T-helper 2 cell (primary cell): ENCODE results near the gene CERS6.
"Not testable (repeated sequence)": the region's sequence is repeated elsewhere in the genome, so short reads cannot be mapped to it uniquely, and the experiment has no call there.

Experiments used
- DNase-seq, 5 experiments: peaks; one replicate each; pipeline versions ENCODE4 v3.0.0 to v3.0.0-alpha.2; 2012 to 2022

Gene CERS6

GRCh38 chr2:168787098-168787781 is 331.2 kb downstream of the CERS6 start:
- DNase-seq, result no peak

DNA sequence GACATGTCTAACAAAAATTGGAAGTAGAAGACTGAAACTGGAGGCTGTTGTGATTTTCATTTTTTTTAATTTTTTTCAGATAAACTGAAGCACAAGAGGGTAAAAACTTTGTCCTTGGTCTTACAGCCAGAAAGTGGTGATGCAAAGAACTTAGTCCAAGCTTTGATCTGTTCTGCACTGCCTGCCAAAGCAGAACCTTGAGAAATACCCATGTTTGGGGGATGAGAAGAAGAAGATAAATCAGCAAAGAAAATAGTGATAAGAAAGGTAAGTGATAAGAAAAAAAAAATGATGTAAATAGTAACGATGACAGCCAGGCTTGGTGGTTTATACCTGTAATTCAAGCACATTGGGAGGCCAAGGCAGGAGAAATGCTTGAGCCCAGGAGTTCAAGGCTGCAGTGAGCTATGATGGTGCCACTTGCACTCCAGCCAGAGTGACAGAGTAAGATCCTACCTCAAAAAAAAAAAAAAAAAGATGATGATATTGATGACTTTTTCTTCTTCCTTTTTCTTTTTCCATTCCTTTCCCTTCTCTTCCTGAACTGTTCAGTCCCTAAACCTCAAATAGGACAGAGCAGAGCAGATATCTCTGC is 331.8 kb downstream of the CERS6 start:
- DNase-seq, result no peak

DNA sequence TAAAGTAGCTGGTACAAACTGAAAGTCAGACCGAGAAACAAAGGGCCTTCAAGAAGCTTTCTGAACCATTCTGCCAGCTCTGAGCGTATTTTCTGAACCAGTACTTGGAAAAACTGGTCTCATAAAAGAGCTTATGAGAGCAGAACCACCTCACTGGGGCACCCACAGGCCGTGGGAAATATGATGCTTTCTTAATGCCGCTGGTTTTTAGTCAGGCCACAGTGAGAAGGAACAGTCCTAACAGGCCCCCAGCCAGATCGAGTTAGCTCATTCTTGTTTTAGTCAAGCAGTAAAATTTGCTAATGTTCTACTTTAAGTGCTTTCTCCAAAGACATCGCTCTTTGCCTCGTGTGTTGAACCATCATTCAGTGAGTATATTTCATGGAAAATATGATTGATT is 333.7 kb downstream of the CERS6 start:
- DNase-seq, result no peak

DNA sequence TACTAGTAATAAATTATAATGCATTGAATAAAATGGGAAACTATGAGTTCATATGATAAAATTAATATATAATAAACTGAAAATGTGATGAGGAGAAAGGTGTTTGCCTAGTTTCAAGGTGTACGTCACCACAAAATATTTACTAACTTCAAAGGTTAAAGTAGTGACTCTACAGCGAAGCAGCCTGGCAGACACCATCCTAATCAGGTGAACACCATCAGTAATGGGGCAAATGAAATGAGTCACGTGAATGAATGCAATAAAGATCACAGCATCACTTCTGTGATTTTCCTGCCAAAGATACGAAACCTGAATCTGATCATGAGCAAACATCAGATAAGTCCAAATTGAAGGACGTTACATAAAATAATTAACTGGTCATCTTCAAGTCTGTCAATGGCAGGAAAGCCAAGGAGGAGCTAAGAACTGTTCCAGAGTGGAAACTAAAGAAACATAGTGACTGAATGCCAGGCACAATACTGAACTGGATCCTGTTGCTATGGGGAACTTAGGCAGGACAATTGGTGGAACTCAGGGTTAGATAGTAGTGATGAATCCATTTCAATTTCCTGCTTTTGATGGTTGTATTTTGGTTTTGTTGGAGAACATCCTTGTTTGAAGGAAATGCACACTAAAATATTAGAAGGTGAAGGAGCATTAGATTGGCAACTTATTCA is 334.3 kb downstream of the CERS6 start:
- no peak for DNase-seq

- DNase-seq, result not testable (repeated sequence)
These were observed 335.1 kb downstream of the CERS6 start for GRCh38 chr2:168791140-168791539.

GRCh38 chr2:168793596-168793995 is 337.5 kb downstream of the CERS6 start:
- DNase-seq, result no peak

DNA sequence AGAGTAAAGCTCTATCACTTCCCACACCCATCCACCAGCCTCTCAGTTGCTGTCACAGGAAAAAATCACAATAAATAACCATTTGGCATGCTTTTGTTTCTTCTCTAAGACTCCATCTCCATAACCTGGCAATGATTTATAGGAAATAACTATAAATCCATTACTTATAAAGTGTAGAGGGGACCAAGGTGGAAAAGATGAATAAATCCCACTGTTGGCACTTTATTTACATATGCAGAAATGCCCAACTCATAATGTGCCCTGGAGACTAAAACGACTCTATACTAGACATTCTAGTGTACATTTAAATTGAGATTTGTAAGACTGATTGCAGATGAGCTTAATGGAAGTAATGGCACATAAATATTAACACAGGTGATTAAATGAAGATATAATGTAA is 338.9 kb downstream of the CERS6 start:
- no peak for DNase-seq

DNA sequence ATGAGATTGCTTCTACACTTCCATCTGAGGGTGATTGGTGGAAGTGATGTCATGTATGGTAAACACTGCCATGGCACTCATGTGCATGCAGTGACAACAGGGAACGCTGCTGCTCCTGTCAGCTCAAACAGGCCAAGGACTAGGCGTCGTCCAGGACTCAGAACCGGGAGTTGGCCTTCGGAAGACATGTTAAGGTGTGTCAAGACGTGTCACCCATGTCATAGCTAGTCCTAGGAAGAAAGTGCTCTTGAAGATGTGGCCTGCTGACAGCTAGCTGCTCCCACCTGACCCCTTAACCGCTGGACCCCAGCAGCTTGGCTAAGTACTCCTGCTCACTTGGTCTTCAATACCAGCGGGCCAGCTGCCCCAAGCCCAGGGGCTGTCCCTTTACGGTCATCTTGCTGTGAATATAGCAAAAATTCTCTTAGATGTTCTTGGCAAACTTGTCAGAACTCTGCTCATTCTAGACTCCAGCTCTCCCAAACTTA is 340.1 kb downstream of the CERS6 start:
- DNase-seq, result no peak

- DNase-seq, result no peak
These were observed 340.7 kb downstream of the CERS6 start for GRCh38 chr2:168796583-168797285.

DNA sequence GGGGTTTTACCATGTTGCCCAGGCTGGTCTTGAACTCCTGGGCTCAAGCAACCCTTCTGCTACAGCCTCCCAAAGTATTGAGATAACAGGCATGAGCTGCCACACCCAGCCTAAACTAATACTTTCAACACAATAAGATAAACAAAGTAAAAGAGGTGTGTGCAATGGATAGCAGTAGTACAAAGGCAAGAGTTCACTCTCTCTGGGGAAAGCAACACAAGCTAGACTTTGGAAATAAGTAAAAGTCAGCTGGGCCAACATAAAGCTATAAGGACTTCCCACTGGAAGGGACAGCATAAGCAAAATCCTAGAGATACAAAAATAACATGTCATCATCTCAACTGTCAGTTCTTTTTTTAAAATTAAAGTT is 341.2 kb downstream of the CERS6 start:
- no peak for DNase-seq

- DNase-seq, result no peak
These were observed 342.2 kb downstream of the CERS6 start for GRCh38 chr2:168798076-168798887.

DNA sequence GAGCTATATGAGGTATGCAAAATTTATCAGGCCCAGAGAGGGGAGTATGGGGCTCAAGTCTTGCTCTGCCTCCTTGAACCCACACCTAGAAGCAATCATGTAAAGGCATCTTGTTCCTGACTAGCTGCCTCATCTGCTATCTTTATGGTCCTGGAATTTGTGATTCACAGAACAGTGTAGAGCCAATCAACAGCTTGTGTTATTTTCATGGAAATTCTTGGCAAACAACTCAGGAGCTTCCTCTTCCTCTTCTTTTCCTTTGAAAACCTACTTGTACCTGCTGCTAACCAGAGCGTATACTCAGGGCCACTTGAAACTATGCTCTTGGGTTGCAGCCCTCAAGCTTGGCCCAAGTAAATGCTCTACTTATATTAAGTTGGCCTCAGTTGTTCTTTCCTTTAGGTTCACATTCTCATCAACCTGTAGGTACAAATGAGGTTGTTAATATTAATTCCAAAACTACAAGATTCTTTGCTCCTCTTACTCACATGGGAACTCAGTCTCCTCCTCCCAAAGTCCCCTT is 342.9 kb downstream of the CERS6 start:
- no peak for DNase-seq

DNA sequence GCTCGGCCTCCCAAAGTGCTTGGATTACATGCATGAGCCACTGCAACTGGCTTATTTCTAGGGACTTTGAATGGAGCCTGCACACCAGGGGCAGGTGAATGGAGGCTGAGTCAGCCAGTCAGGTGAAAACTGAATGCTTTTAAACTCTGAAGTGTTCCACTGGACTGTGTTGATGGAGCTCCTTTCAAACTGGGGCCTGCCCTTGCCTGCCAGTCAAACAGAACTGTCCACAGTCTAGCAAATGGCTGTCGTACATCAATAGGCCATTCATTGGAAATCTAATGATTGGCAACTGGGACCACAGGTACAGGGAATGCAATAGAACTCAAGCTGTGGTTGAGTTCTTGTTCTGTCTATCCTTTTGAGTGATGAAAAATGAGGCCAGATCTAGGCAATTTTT is 345.4 kb downstream of the CERS6 start:
- no peak for DNase-seq

DNA sequence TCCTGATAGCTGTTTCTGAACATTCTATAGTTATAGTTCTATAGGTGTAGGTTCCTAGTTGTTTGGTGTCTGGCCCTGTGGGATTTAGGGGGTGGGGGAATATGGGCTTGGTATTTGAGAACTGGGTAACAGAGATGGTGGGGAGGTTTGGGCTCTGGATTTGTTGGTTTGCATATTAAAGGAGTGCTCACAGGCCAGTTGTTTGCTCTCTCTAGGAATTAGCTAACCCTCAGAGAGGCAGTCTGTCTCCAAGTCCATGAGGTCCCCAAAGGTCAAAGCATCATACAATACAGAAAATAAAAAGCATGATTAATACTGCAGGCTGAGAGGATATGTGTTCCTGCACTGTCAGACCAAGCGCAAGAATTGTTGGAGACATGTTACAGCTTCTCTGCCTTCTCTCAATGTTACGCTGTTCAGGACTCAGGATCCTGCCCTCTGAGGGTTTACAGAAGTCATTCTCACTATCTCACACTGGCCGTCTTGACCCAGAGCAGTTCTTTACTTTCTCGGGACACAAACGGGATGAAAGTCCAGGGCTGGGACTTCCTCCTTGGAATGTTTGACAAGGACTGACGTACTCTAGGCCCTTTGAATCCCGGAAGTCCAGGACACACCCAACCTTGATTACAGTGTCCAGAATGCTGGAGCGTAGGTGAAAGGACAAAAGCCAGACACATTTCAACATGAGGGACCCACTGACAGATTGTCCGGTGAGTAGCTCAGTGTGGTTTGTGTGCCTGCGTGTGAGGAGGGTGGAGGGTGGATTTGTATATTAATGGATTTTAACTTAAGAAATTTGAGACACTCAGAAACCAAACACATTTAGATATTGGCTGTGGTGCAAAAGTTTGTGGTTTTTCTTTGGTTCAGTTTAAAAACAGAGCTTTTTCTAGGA is 346.1 kb downstream of the CERS6 start, which contains the start of gene NOSTRIN:
TSS of gene NOSTRIN (plus strand) at position 677 of the 898 bp plus-strand sequence. CDS start at position 687, 10 bp downstream.
- DNase-seq, result no peak

DNA sequence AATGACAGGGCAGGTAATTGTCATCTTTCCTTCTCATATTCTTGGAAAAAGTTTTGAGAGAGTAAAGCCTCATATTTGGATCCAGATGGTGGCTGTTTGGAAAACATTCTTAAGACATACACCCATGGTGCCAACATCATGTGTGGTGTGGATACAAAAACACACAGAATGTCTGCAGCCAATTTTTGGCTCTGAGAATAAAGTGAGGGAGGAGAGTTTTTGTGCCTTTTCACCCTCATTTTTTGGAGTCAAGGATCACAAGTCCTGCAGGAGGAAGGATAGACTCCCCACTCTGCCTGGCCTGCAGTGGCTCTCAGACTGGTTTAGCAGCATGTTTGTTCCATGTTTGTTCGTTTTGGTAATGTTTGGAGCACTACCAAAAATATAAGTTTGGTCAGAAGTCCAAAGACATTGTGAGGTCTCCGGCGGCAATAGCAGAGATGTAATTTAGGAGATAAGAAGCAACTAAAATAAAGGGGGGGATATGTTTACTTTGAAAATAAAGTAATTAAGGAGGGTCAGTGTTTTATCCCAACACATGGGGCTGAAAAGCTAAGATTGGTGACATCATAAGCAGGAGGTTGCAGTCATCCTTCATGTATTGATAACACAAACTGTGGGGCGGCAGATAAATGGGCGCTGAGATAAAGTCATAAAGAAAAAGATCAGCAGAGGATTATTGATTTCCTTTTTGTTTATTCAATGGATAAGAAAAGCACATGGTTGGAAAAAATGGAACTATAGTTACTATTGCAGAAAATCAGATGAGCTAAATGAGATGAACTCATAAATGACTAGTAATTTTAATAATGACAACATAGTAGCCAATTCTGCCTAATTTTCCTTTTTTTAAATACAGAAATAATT is 347.0 kb downstream of the CERS6 start:
- DNase-seq, result no peak

- no peak for DNase-seq
These were observed 348.1 kb downstream of the CERS6 start for GRCh38 chr2:168804214-168804613.

DNA sequence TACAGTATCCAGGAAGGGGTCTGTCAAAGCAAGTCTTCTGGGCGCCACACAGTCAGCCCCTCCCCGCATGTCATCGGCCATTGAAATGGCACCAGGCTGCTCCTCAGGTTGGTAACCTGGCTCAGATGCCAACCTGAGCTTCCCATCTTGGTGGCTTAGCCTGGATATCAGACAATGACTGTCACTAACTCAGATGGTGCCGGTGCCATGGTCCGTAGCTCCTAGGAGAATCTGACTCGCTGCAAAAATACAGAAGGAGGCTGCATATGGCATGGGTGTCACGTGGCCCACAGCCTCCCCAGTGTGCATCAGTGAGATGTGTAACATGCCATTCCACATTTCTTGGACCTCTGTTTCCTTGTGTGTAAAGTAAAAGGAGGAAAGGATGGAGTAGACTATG is 349.5 kb downstream of the CERS6 start:
- no peak for DNase-seq

- DNase-seq, result no peak
These were observed 353.5 kb downstream of the CERS6 start for GRCh38 chr2:168809537-168809936.

GRCh38 chr2:168810235-168810634 is 354.2 kb downstream of the CERS6 start:
- no peak for DNase-seq

DNA sequence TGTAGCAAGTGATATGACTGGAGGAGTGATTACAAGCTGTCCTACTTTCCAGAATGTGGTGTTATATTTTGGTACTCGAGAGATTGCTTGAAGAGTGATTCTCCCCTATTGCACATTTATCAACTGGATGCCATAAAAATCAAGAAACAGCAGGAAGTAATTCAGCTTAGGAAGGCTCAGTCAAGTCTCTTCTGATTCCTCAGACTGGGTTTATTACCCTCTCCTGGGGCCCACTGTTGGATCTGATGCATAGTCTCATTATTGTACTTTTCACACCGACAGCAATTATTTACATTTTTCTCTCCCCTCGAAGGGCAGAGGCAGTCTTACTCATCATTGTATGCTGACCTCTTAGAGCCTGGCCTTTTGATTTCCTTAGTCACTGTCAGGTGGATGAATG is 355.6 kb downstream of the CERS6 start:
- DNase-seq, result no peak
